GM21447 (cell line): ENCODE results near the gene TRPC4AP.
"Not testable (repeated sequence)": the region's sequence is repeated elsewhere in the genome, so short reads cannot be mapped to it uniquely, and the experiment has no call there.

ENCODE experiments used
- ATAC-seq: cut with Tn5 transposase; IDR thresholded peaks from one replicate; pipeline ENCODE4 v1.9.1; 2021; ENCODE audit not compliant: unreplicated experiment

Gene TRPC4AP

GRCh38 chr20:35060168-35060567, 32.4 kb downstream of the TRPC4AP start:
- no peak for ATAC-seq

GRCh38 chr20:35059612-35060011, 33.0 kb downstream of the TRPC4AP start:
- ATAC-seq: no peak

DNA sequence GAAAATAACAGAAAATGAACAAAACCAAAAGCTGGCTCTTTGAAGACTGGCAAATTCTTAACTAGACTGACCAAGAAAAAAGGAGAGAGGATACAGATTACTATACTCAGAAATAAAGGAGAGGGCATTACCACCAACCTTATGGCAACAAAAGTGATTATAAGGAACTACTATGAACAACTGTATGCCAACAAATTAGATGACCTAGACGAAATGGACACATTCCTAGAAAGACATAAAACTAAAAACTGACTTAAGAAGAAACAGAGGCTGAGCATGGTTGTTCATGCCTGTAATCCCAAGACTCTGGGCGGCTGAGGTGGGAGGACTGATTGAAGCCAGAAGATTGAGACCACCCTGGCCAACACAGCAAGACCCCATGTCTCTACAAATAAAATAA, 33.5 kb downstream of the TRPC4AP start:
- ATAC-seq: no peak

DNA sequence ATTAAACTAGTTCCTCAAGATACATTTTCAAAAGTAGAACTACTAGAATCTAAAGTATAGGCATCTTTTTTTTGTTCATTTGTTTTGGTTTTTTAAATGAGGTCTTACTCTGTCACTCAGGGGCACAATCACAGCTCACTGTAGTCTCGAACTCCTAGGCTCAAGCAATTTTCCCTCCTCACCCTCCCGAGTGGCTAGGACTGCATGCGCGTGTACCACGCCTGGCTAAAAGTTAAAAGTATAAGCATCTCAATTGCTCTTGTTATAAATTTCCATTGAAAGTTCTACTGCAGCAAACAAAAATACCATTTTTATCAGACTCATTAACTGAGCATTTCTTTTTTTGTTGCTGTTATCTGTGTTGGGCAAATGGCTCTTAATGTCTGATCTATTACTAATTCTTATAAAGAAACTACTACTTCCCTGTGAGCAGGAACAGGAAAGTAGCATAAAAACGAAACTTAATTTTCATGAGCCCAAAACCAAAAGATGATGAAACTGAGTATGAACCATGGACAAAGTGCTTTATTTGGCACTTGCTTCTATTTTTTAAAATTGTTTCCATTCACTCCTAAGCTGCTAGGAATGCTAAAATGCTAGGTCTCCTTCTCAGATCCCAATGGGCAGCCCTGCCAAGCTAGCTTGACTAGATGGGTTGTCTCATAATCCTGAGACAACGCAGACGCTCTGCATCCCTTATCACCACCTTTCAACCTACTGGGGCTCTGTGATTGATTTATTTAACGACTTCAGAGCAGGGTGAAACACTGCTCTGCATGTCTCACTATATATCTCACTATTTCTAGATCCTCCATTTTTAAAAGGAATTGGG, 36.9 kb downstream of the TRPC4AP start:
- no peak for ATAC-seq

- no peak for ATAC-seq
These were observed 37.8 kb downstream of the TRPC4AP start for GRCh38 chr20:35054814-35055213.

- not testable (repeated sequence) for ATAC-seq
These were observed 40.0 kb downstream of the TRPC4AP start for GRCh38 chr20:35052616-35053015.

- ATAC-seq: no peak
These were observed 42.7 kb downstream of the TRPC4AP start for GRCh38 chr20:35049776-35050352.

DNA sequence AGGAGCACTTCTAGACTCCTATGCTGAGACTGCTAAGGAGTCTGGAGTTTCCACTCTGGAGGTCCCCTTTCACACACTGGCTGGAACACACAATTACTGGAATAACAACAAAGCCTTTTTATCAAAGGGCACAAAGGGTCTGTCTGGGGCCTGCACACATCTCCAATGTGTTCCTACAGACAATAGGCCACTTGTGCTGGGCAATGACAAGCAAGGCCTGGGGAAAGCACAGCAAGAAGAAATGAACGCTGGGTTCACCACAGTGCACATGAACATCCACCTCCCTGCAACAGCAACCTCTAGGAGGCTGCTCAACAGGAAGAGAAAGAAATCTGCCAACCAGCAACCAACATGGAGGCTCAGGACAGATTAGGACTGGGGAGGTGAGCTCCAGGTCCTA, 43.9 kb downstream of the TRPC4AP start:
- no peak for ATAC-seq

DNA sequence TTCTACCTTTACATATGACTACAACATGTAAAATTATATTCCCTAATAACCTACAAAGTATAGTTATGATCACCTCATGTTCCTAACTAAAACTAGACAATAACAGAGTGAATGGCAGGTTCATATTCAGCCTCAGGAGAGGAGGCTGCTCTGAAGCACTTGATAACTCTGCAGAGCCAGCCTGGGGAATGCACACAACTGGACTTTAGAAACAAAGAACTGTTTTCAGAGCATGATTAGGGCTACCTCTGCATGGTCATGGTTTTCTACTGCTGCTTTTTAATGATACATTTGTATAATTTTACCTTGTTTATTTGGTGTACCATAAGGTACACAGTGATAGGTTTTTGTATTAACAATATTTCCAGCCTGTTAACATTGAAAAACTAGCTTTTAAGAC, 50.3 kb downstream of the TRPC4AP start:
- no peak for ATAC-seq

GRCh38 chr20:35040646-35041045, 52.0 kb downstream of the TRPC4AP start:
- ATAC-seq: no peak

GRCh38 chr20:35039846-35040489, 52.6 kb downstream of the TRPC4AP start:
- no peak for ATAC-seq

- ATAC-seq: no peak
These were observed 53.5 kb downstream of the TRPC4AP start for GRCh38 chr20:35039146-35039545.

DNA sequence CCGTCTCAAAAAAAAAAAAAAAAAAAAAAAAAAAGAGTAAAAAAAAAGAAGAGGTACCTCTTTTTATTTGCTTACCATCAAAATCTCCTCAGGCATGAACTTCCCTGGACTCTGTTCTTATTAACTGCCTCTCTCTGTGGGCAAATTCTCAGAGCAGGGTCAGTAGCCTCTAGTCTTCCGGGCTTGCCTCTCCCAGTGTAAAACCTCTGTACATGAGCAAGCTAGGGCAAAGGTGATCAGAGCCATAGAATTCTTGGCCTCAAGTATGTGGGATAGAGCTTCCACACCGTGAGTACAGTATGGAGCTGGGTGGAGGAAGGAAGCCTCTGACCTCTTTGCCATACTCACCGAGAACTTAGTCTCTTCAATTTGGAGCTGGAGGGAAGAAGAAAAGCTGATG, 58.5 kb downstream of the TRPC4AP start:
- no peak for ATAC-seq

DNA sequence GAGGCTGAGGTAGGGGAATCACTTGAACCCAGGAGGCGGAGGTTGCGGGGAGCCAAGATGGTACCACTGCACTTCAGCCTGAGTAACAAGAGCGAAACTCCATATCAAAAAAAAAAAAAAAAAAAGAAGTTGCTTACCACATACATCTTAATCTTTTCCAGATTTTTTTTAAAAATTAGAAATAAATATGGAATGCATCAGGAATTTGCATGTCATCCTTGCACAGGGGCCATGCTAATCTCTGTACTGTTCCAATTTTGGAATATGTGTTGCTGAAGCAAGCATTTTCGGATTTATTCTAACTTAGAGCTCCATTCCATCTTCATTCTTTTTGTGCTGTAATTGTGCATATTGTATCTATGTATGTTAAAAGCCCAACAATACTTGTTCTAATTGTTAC, 62.5 kb downstream of the TRPC4AP start:
- ATAC-seq: no peak

DNA sequence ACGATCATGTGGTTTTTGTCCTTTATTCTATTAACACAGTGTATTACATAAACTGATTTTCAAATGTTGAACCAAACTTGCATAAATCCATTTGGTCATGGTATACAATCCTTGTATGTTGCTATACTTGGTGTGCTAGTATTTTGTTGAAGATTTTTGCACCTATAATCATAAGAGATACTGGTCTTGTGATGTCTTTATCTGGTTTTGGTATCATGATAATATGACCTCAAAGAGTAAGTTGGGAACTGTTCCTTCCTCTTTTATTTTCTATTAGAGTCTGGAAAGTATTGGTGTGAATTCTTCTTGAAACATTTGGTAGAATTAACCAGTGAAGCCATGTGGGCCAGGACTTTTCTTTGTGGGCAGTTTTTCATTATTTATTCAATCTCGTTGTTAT, 65.3 kb downstream of the TRPC4AP start:
- ATAC-seq: no peak

DNA sequence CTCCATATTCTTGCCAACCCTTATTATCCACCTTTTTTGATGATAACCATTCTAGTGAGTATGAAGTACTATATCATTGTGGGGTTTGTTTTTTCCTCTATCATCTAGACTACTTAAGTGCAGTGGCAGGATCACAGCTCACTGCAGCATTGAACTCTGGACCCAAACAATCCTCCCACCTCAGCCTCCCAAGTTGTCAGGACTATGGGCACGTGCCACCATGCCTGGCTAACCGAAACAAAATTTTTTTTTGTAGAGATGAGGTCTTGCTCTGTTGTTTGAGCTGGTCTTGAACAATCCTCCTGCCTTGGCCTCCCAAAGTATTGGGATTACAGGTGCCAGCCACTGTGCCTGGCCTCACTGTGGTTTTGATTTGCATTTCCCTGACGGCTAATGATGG, 67.5 kb downstream of the TRPC4AP start:
- ATAC-seq: no peak

- no peak for ATAC-seq
These were observed 69.0 kb downstream of the TRPC4AP start for GRCh38 chr20:35023624-35024023.

DNA sequence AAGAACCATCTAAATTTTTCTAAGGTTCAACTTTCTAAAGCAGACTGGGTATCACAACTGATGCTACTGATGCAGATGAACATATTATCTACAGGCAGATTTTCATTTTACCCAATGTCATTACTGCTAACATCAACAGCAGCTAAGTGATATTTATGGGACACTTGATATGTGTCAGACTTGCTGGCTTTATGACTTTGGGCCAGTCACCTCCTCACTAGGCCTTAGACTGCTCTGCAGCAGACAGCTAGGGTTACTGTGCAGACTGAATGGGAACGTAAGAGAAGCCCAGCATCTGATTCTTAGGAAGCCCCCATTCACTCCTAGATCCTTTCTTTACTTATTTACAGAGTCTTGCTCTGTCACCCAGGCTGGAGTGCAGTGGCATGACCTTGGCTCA, 70.8 kb downstream of the TRPC4AP start:
- ATAC-seq: no peak

DNA sequence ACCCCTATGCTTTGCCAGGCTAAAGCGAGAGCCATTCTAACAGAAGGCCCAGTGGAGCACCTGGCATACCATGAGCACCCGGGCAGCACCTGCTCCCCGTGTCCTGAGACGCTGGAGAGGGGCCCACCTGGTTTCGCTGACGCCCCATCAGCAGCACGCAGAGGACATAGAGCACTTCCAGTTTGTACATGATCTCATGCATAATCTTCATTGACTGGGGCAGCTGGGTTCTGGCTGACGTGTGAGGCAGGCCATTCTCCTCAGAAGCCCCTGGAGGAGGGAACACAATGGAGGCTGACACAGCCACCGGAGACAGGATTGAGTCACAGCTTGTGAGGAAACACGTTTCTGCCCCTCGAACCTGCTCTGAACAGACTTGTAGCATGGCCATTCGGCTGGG, 71.5 kb downstream of the TRPC4AP start:
- no peak for ATAC-seq

GRCh38 chr20:35020108-35020928, 72.3 kb downstream of the TRPC4AP start:
- no peak for ATAC-seq

DNA sequence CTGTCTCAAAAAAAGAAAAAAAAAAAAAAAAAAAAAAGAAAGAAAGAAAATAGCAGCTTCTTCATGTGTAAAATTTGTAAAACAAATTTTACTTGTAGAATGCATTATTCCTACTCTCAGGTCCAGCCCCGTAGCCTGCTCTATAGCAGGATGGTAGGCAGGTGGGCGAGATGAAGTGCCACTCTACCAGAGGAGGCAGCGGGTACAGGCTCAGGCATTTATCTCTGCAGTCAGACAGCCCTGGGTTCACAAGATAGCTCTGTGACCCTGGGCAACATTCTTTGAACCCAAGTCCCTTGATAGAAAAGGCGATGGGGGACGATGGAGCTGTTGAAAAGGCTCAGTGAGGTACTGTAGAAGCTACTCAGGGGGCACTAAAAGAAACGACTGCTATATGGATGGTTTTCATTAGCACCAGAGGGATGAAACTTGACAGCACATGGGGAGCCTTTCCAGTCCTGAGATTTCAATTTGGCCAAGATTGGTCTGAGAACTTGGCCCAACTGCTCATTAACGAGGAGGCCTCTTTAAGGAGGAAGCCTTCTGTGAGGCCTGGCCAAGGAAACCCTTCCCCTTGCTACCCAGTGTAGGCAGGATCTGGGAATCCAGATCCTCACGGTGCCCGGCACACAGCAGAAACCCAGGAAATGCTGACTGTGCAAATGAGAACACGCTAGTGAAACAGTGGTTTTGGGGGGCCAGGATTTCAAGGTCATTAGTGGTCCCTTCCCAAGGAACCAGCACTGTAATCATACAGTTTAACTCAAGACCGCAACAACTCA, 73.8 kb downstream of the TRPC4AP start:
- no peak for ATAC-seq
